HG03354 (cell line): ENCODE data around the gene PCNX3.
"Not testable (repeated sequence)": the region's sequence is repeated elsewhere in the genome, so short reads cannot be mapped to it uniquely, and the experiment has no call there.

Experiments
- ATAC-seq: cut with Tn5 transposase; IDR thresholded peaks from one replicate; pipeline ENCODE4 v1.9.1; 2021; ENCODE audit warnings: mild to moderate bottlenecking; ENCODE audit not compliant: unreplicated experiment, poor library complexity, severe bottlenecking

Gene PCNX3

DNA sequence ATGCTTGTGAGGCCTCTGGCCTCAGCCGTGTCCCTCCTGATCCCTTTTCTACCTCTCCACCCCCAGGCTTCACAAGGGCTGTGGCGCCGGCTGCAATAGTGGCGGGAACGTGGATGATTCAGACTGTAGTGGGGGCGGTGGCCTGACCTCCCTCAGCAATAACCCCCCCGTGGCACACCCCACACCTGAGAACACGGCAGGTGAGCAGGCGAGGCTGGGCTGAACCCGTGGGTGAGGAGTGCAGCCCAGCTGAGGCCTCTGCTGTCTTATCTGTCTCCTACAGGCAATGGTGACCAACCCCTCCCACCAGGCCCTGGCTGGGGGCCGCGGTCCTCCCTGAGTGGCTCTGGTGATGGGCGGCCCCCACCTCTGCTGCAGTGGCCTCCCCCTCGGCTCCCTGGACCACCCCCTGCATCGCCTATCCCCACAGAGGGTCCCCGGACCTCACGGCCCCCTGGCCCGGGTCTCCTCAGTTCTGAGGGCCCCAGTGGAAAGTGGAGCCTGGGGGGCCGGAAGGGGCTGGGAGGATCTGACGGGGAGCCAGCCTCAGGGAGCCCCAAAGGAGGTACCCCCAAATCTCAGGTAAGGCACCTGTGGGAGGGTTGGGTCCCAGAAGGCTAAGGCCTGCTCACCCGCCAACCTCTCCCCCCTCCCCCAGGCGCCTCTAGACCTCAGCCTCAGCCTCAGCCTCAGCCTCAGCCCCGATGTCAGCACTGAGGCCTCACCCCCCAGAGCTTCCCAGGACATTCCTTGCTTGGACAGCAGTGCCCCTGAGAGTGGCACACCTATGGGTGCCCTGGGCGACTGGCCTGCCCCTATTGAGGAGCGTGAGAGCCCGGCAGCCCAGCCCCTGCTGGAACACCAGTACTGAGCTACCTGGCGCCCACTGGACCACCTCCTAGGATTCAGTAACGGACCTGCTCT is 20.8 kb downstream of the PCNX3 start:
- ATAC-seq = no peak

DNA sequence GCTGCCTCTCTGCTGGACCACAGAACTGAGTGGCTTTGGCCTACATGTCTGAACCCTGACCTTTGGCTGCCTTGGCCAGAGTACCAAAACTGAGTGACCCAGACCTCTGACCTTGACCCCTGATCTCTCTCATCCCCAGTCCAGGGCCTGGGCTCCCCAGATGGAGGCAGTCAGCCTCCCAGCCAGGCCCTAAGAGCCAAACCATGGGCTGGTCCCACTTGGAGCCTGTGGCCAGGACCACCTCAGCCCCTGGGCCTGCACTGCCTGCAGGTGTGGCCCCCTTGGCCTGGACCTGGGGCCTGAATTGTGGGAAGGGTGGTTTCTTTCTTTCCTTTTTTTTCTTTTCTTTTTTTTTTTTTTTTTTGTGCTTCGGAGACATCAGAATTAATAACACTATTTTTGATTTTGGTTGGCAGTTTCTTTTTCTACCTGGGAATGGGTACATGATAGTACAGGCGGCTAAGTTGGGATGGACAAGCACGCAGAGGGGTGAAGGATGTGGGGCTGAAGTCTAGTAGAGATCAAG is 21.5 kb downstream of the PCNX3 start:
- no peak for ATAC-seq

DNA sequence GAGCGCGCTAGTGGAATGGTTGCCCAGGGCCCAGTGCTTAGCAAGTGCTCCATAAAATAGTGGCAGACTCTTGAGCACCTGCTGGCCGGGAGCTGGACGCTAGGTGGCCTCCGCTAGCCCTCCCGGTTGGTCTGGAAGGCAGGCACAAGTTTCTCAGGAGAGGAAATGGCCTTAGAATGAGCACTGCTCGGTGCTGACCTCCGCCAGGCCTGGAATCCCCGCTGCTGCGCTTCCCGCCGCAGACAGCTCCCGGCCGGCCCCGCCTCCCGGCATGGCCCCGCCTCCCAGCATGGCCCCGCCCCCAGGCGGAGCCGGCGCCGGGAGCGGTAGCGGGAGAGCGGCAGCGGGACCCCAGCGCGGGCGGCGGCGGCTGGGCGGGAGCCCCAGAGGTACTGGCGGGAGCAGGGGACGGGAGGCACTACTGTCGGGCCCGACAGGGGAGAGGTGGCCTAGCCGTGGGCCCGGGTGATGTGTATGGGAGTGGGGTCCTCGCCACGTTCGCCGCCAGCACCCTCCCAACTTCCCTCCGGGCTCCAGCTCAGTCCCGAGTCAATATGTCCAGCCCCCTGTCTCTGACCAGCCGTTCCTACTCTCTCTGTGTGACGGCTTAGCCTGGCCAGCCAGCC is 22.3 kb downstream of the PCNX3 start, which contains the start of gene SIPA1:
SIPA1 (plus strand) TSS at position 308 of the 626 bp plus-strand sequence. CDS start 2,821 bp downstream, outside the sequence.
- ATAC-seq = peak; percentile 42

DNA sequence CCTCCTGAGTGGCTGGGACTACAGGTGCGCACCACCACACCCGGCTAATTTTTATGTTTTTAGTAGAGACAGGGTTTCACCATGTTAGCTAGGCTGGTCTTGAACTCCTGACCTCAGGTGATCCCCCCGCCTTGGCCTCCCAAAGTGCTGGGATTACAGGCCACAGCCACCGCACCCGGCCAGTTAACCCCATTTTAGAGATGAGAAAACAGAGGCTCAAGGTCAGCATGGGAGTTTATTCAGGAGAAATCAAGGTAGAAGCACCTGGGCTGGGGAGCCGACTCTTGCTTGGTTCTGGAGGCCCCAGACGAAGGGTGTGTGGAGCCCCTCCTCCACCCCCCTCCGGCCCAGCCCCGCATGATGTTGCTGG is 23.6 kb downstream of the PCNX3 start:
- ATAC-seq = not testable (repeated sequence)

DNA sequence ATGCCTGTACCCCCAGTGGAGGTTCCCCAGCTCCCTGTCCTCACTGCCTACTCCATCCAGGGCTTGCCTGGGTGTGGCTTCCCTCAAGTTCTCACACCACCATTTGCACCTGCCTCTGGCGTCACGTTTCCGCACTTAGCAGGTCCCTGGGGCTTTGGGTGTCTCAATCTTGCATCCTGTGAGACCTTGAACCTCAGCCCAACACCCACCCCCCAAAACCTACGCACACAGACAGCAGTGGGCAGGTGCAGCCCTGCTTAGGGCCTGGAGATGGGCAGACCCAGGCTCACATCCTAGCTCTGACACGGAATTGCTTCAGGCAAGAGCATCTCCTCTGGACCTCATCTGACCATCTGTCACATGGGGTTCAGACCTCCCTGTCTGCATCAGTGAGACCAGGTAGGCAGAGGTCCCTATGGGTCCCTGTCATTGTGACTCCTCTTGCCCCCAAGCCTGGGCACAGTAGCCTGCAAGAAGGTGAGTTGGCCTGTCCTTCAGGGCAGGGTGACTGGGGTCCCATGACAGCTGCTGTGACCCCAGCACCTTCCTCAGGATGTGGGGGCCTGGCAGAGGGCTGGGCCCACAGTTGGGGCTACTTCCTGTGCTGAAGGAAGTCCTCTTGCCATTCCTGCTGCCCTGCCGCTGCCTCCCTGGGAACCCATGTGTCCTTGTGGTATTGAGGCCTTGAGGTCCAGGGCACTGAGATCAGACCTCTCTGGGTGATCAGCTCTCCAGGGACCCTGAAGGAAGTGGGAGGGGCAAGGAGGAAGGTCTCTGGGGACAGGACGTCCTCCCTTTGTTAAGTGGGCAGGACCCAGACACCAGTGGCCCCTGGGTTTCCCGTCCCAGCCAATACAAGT is 24.3 kb downstream of the PCNX3 start:
- peak; percentile 55 for ATAC-seq

DNA sequence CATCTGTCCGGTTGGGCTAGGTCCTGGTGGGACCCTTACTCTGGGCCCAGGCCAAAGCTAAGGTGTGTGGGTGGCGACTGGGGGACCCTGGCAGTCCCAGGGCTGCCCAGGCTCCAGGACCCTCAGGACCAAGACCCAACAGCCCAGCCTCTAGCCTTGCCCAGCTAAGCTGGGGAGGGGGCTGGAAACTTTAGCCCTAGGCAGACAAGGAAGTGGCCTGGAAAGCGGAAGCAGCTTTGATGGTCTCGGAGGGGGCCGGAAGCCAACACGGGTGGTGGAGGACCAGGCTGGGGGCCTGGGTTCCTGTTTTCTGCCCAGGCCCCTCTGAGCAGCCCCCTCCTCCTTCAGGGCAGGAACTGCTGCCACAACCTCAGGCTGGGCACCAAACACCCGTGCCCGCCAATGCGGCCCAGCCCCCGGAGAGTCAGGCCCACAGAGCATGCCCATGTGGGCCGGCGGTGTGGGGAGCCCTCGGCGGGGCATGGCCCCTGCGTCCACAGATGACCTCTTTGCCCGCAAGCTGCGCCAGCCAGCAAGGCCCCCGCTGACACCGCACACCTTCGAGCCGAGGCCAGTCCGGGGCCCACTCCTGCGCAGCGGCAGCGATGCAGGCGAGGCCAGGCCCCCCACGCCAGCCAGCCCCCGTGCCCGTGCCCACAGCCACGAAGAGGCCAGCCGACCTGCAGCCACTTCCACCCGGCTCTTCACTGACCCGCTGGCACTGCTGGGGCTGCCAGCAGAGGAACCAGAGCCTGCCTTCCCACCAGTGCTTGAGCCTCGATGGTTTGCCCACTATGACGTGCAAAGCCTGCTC is 25.1 kb downstream of the PCNX3 start:
- ATAC-seq = peak; percentile 3

DNA sequence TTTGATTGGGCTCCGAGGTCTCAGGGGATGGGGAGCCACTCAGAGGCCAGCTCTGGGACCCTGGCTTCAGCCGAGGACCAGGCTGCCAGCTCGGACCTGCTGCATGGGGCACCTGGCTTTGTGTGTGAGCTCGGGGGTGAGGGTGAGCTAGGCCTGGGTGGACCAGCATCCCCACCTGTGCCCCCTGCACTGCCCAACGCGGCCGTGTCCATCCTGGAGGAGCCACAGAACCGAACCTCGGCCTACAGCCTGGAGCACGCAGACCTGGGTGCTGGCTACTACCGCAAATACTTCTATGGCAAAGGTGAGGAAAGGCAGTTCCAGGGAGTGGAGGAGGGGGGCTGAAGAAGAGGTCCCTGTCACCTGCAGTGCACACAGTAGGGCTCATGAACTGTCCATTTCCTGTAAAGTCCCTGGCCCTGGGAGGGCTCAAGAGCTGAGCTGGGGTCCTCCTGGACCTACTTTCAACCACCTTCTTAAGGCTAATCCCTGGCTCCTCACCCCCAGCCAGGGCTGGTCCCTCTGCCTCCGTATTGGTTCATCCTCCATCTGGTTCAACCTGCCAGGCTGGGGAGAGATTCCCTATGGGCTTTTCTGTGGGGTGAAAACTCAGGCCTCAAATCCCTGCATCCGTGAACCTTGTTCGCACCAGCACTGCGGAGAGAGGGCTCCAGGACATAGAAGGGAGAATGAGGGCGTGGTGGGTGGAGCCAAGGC is 25.9 kb downstream of the PCNX3 start:
- ATAC-seq = no peak

DNA sequence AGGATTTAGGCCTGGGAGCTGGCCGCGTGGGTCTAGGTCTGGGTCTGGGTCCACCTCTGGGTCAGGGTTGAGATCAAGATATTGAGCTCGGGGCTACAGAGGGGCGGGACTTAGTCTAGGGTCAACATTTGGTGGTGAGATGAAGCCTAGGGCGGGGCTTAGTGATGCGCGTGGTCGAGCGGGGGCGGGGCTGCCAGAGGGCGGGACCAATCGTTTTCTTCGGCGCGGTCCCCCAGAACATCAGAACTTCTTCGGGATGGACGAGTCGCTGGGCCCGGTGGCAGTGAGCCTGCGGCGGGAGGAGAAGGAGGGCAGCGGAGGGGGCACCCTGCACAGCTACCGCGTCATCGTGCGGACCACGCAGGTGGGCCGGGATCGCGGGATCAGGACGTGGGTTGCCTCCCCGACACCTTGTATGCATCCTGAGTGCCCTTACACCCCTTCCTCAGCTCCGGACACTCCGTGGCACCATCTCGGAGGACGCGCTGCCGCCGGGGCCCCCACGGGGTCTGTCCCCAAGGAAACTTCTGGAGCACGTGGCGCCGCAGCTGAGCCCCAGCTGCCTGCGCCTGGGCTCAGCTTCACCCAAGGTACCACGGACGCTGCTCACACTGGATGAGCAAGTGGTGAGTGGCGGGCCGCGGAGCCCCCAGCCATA is 26.6 kb downstream of the PCNX3 start:
- ATAC-seq = no peak

DNA sequence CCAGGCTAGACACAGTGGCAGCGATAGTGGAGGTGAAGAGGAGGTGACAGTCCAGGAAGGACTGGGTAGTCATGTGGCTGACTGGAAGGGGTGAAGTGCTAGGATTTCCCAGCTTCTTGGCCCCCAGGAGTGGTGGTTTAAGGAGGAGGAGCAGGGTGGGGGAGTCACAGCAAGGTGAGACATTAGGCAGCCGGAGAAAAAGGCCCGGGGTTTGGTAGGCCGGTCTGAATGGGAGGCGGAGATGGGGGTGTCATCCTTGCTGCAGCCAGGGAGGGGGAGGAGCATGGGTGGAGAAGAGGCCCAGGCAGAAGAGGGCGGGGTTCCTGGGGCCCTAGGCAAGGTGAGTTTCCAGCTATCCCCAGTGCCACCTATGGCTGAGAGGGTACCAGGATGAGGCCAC is 28.4 kb downstream of the PCNX3 start:
- ATAC-seq = no peak

DNA sequence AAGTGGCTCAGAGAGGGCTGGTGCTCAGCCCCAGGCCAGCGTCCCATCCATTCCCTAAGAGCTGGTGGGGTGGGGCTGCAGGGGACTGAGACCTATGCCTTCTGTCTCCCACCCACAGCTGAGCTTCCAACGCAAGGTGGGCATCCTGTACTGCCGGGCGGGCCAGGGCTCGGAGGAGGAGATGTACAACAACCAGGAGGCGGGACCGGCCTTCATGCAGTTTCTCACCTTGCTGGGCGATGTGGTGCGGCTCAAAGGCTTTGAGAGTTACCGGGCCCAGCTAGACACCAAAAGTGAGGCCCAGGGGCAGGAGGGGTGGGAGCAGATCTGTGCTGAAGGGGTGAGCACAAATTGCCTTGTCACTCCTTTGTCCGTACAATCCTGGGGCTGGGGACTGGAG is 29.3 kb downstream of the PCNX3 start:
- ATAC-seq = no peak

DNA sequence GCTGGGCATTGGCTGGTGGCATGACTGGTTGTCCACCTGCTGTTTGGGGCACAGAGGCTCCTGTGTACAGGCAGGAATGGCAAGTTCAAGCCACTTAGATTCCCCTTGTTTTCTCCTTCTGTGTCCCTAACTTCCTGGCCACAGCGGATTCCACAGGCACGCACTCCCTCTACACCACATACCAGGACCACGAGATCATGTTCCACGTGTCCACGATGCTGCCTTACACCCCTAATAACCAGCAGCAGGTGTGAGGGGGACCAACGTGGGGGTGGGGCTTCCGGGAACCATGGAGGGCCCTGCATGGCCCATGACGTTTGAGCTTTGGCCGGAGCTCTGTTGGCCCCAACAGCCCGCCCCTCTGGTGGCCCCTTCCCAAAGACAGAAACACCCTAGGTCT is 30.1 kb downstream of the PCNX3 start:
- ATAC-seq = no peak

DNA sequence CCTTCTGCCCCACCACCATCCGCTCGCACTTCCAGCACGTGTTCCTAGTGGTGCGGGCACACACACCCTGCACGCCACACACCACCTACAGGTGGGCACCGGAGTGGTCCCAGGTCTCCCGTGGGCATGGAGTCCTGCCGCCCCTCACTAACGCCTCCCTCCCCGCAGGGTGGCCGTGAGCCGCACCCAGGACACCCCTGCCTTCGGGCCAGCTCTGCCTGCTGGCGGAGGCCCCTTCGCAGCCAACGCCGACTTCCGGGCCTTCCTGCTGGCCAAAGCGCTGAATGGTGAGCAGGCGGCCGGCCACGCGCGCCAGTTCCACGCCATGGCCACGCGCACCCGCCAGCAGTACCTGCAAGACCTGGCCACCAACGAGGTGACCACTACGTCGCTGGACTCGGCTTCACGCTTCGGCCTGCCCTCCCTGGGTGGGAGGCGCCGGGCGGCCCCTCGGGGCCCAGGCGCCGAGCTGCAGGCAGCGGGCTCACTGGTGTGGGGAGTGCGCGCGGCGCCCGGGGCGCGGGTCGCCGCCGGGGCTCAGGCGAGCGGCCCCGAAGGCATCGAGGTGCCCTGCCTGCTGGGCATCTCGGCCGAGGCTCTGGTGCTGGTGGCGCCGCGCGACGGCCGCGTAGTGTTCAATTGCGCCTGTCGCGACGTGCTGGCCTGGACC is 30.8 kb downstream of the PCNX3 start:
- ATAC-seq = no peak

DNA sequence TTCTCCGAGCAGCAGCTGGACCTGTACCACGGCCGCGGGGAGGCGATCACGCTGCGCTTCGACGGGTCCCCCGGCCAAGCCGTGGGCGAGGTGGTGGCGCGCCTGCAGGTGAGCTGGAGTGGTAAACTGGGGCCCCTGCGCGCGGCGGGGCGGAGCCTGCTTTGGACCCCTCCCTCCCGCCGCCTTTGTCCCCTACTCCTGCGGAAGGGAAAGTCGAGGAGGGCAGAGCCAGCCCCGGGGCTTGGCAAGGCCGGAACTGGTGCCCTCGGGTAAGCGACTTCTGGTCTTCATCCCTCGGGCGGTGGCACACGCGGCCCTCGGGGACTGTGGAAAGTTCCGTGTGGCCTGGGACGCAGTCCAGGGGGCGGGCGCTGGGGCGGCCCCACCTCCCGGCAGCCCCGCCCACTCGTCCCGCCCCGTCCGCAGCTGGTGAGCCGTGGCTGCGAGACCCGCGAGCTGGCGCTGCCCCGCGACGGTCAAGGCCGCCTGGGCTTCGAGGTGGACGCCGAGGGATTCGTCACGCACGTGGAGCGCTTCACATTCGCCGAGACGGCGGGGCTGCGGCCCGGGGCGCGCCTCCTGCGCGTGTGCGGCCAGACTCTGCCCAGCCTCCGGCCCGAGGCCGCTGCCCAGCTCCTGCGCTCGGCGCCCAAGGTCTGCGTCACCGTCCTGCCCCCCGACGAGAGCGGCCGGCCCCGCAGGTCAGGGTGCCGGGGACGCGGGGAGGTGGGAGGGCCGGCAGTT is 31.6 kb downstream of the PCNX3 start:
- ATAC-seq = no peak

DNA sequence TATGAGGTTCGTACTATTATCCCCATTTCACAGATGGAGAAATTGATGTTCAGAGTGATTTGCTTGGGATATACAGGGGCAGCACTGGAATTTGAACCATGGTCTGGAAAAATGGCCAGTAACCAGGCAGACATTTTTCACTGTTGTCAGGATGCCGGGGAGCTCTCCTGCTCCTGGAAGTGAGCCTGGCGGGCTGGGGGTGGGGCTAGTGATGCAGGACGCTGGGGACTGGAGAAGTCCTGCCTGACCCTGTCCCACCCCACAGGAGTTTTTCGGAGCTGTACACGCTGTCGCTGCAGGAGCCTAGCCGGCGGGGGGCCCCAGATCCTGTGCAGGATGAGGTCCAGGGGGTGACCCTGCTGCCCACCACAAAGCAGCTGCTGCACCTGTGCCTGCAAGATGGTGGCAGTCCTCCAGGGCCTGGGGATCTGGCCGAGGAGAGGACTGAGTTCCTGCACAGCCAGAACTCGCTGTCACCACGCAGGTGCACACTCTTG is 33.5 kb downstream of the PCNX3 start:
- ATAC-seq = no peak

DNA sequence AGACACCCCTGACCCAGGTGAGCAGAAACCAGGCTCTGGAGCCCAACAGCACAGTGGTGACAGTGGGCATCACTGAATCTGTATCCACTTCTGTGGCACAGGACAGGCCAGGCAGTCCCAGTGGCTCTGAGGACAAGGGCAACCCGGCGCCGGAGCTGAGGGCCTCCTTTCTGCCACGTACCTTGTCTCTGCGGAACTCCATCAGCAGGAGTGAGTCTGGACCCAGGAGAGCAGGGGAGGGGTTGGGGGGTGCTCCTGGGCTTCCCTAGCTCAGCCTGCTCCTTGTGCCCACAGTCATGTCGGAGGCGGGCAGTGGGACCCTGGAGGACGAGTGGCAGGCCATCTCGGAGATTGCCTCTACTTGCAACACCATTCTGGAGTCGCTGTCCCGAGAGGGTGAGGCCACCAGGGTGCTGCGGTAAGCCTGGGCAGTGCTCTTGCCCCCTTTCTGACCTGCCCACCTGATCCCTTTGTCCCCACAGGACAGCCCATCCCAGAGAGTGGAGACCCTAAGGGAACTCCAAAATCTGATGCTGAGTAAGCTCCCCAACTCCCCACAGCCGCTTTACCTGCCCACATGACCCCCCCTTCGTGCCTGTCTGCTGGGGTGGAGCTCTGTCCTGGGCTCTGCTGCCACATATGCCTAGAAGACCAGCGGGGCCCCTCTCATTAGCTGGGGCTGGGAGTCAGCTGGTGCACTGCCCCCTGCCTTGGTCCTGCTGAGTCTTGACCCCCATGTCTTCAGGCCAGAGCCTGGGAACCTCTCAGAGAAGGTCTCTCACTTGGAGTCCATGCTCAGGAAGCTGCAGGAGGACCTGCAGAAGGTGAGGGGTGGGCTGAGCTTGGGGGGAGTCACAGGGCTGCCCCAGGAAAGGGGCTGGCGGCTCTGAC is 34.3 kb downstream of the PCNX3 start:
- no peak for ATAC-seq
